HL-60/S4 treated with retinoic acid at 250 ng/mL for 4 days and 3 days (cell line): Measurements from ENCODE around the gene STK40.

Experiments used
- in situ Hi-C: fragments of 300-500 bp; cut with MboI; formaldehyde crosslinking; loops from 2 replicates; pipeline ENCODE4 v1.7.0; 2022; ENCODE audit warnings: low sequenced_read_pairs

Gene STK40

GRCh38 chr1:36346741-36347370, 38.9 kb downstream of the STK40 start:
- in situ Hi-C loops, result no loop called here

GRCh38 chr1:36345353-36345752, 40.4 kb downstream of the STK40 start:
- in situ Hi-C loops, result no loop called here

GRCh38 chr1:36344395-36344680, 41.4 kb downstream of the STK40 start:
- in situ Hi-C loops, result no loop called here

- in situ Hi-C loops, result no loop called here
These were observed 41.9 kb downstream of the STK40 start for GRCh38 chr1:36343651-36344394.

- in situ Hi-C loops, result no loop called here
These were observed 43.1 kb downstream of the STK40 start for GRCh38 chr1:36342426-36343185.

GRCh38 chr1:36341626-36342320, 44.0 kb downstream of the STK40 start:
- in situ Hi-C loops, result no loop called here

- in situ Hi-C loops, result no loop called here
These were observed 46.1 kb downstream of the STK40 start for GRCh38 chr1:36339615-36340014.

GRCh38 chr1:36339215-36339614, 46.5 kb downstream of the STK40 start:
- in situ Hi-C loops, result no loop called here

- in situ Hi-C loops, result no loop called here
These were observed 47.9 kb downstream of the STK40 start for GRCh38 chr1:36337830-36338229.

GRCh38 chr1:36330940-36331339, 54.8 kb downstream of the STK40 start:
- in situ Hi-C loops, result no loop called here

- in situ Hi-C loops, result no loop called here
These were observed 55.9 kb downstream of the STK40 start for GRCh38 chr1:36329817-36330216.

GRCh38 chr1:36328713-36329112, 57.0 kb downstream of the STK40 start:
- in situ Hi-C loops, result no loop called here

GRCh38 chr1:36328088-36328480, 57.6 kb downstream of the STK40 start:
- in situ Hi-C loops, result no loop called here

- in situ Hi-C loops, result no loop called here
These were observed 58.2 kb downstream of the STK40 start for GRCh38 chr1:36327421-36328087.

- in situ Hi-C loops, result no loop called here
These were observed 59.2 kb downstream of the STK40 start for GRCh38 chr1:36326499-36326898.

- in situ Hi-C loops, result no loop called here
These were observed 61.4 kb downstream of the STK40 start for GRCh38 chr1:36324353-36324703.

- in situ Hi-C loops, result no loop called here
These were observed 61.9 kb downstream of the STK40 start, which contains the start of gene EVA1B for GRCh38 chr1:36323636-36324352. Gene EVA1B, minus strand, starts transcription at chr1:36323645. Its CDS starts 608 bp downstream, at chr1:36323037.

- in situ Hi-C loops, result no loop called here
These were observed 62.7 kb downstream of the STK40 start for GRCh38 chr1:36322786-36323635.

- in situ Hi-C loops, result no loop called here
These were observed 63.5 kb downstream of the STK40 start for GRCh38 chr1:36322041-36322785.
